Measurements from ENCODE around the gene ENDOD1. TPM values are rescaled to one million over a fixed set of nuclear protein-coding genes. Genes with fewer than 3 reads are reported as not detected.

Gene ENDOD1
- total RNA-seq, 1 donor from 2014 or later, result 30.4 TPM

GRCh38 chr11:95059046-95059445, 30.6 kb upstream of the ENDOD1 start:
- H3K9me3 ChIP-seq, result no peaks in the 10 kb centered on the region
- no peak overlapping the region for H3K27ac ChIP-seq
- H3K4me1 ChIP-seq, result no peaks in the 10 kb centered on the region
- TF ChIP-seq CTCF (IDR thresholded peaks at IDR 0.05), result no peak
- no peak for DNase-seq
- H3K36me3 ChIP-seq, result no peaks in the 10 kb centered on the region
- intact Hi-C loops (cut with DNase I), result no loop called here
- no peak overlapping the region for H3K4me3 ChIP-seq
- no peaks in the 10 kb centered on the region for H3K27me3 ChIP-seq (ENCODE audit: low read depth)
- no peak for ATAC-seq

- intact Hi-C loops (cut with DNase I), result no loop called here
- Histone ChIP-seq H3K27me3 (ENCODE audit: low read depth) (no peaks in the 10 kb centered on the region), H3K27ac (no peak overlapping the region), H3K36me3 (no peaks in the 10 kb centered on the region), H3K4me3 (no peak overlapping the region), H3K9me3 (no peaks in the 10 kb centered on the region), H3K4me1 (peaks cover 21% of the 10 kb centered on the region)
- TF ChIP-seq CTCF (IDR thresholded peaks at IDR 0.05), result no peak
- DNase-seq (no peak), ATAC-seq (no peak)
Observed at GRCh38 chr11:95065336-95065735, 24.3 kb upstream of the ENDOD1 start.

GRCh38 chr11:95066716-95067038, 23.0 kb upstream of the ENDOD1 start, which contains the start of gene SRSF8:
SRSF8 (plus strand) TSS chr11:95066919; CDS start chr11:95067227, 308 bp downstream.
- intact Hi-C loops (cut with DNase I), result no loop called here
- Histone ChIP-seq H3K4me3 (peak within 1 kb of the TSS; percentile 82), H3K36me3 (no peaks in the 10 kb centered on the region), H3K27me3 (ENCODE audit: low read depth) (no peaks in the 10 kb centered on the region), H3K27ac (peak within 1 kb of the TSS; percentile 98), H3K4me1 (peaks cover 27% of the 10 kb centered on the region), H3K9me3 (no peaks in the 10 kb centered on the region)
- no peak for DNase-seq
- TF ChIP-seq CTCF (IDR thresholded peaks at IDR 0.05), result no peak
- ATAC-seq, result peak in 1 of 2 donors; percentile 69

- H3K27me3 ChIP-seq (ENCODE audit: low read depth), result no peaks in the 10 kb centered on the region
- no peaks in the 10 kb centered on the region for H3K36me3 ChIP-seq
- ATAC-seq, result peak; percentile 90 to 91
- intact Hi-C loops (cut with DNase I), result no loop called here
- H3K4me3 ChIP-seq, result peak overlapping the region; percentile 82
- H3K4me1 ChIP-seq, result peaks cover 27% of the 10 kb centered on the region
- peak; percentile 88 for DNase-seq
- H3K27ac ChIP-seq, result peak overlapping the region; percentile 98
- peak; percentile 70 for TF ChIP-seq CTCF (IDR thresholded peaks at IDR 0.05)
- H3K9me3 ChIP-seq, result no peaks in the 10 kb centered on the region
Observed at GRCh38 chr11:95067039-95067840, 22.4 kb upstream of the ENDOD1 start.

- no peaks in the 10 kb centered on the region for H3K9me3 ChIP-seq
- TF ChIP-seq CTCF (IDR thresholded peaks at IDR 0.05), result no peak
- H3K4me1 ChIP-seq, result peaks cover 27% of the 10 kb centered on the region
- H3K36me3 ChIP-seq, result no peaks in the 10 kb centered on the region
- H3K27ac ChIP-seq, result peak overlapping the region; percentile 98
- peak overlapping the region; percentile 82 for H3K4me3 ChIP-seq
- intact Hi-C loops (cut with DNase I), result no loop called here
- H3K27me3 ChIP-seq (ENCODE audit: low read depth), result no peaks in the 10 kb centered on the region
- DNase-seq (no peak), ATAC-seq (peak in 1 of 2 donors; percentile 0)
Observed at GRCh38 chr11:95067841-95068219, 21.8 kb upstream of the ENDOD1 start.
